ENCODE results near the gene PDIA5.

GRCh38 chr3:123019591-123019990, 47.2 kb upstream of the PDIA5 start:
- no peak for TF ChIP-seq FOXP2 (optimal IDR thresholded peaks at IDR 0.05; ENCODE audit: borderline replicate concordance, extremely low read depth, extremely low read length, insufficient read depth)
- TF ChIP-seq POLR2AphosphoS5 (IDR thresholded peaks at IDR 0.05; ENCODE audit: low read depth, low read length): no peak
- TF ChIP-seq, protein P1, sequence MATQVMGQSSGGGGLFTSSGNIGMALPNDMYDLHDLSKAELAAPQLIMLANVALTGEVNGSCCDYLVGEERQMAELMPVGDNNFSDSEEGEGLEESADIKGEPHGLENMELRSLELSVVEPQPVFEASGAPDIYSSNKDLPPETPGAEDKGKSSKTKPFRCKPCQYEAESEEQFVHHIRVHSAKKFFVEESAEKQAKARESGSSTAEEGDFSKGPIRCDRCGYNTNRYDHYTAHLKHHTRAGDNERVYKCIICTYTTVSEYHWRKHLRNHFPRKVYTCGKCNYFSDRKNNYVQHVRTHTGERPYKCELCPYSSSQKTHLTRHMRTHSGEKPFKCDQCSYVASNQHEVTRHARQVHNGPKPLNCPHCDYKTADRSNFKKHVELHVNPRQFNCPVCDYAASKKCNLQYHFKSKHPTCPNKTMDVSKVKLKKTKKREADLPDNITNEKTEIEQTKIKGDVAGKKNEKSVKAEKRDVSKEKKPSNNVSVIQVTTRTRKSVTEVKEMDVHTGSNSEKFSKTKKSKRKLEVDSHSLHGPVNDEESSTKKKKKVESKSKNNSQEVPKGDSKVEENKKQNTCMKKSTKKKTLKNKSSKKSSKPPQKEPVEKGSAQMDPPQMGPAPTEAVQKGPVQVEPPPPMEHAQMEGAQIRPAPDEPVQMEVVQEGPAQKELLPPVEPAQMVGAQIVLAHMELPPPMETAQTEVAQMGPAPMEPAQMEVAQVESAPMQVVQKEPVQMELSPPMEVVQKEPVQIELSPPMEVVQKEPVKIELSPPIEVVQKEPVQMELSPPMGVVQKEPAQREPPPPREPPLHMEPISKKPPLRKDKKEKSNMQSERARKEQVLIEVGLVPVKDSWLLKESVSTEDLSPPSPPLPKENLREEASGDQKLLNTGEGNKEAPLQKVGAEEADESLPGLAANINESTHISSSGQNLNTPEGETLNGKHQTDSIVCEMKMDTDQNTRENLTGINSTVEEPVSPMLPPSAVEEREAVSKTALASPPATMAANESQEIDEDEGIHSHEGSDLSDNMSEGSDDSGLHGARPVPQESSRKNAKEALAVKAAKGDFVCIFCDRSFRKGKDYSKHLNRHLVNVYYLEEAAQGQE (IDR thresholded peaks at IDR 0.05; ENCODE audit: insufficient read depth in 1 of 2, low read depth in 2 of 2, low read length in 2 of 2): no peak
- TF ChIP-seq TAF1 (IDR thresholded peaks at IDR 0.05; ENCODE audit: borderline replicate concordance, insufficient read depth, low read length): no peak
